GM23338 (cell line): Measurements from ENCODE around the gene MALSU1. TPM values are rescaled to one million over a fixed set of nuclear protein-coding genes. Genes with fewer than 3 reads are reported as not detected.

ENCODE experiments used
- ATAC-seq: fragments of 200-7000 bp; cut with Tn5 transposase; 3 replicates; pipeline ENCODE4 v1.9.1; 2020
- DNase-seq: peaks from one replicate; pipeline ENCODE4 v3.0.0-alpha.2; 2015; ENCODE audit warnings: low spot score
- H2AFZ ChIP-seq: fragments of 200-600 bp; sonication (generic); 2 replicates; pipeline ENCODE4 v1.8.0; 2016; ENCODE audit warnings: antibody characterized with exemption, mild to moderate bottlenecking, moderate library complexity
- H3F3A ChIP-seq: fragments of 200-600 bp; sonication (generic); replicated peaks from 2 replicates; pipeline ENCODE4 v1.8.0; 2017; ENCODE audit warnings: antibody characterized with exemption, mixed run types, low read depth
- H3K27ac ChIP-seq: fragments of 200-600 bp; sonication (generic); 2 replicates; pipeline ENCODE4 v1.6.1; 2016; ENCODE audit warnings: low read depth
- H3K27me3 ChIP-seq: fragments of 200-600 bp; sonication (generic); 2 replicates; pipeline ENCODE4 v1.8.0; 2016; ENCODE audit warnings: mild to moderate bottlenecking, mixed run types, moderate library complexity; ENCODE audit not compliant: insufficient read depth
- H3K36me3 ChIP-seq: fragments of 200-600 bp; sonication (generic); 2 replicates; pipeline ENCODE4 v1.8.0; 2016; ENCODE audit warnings: mild to moderate bottlenecking; ENCODE audit not compliant: insufficient read depth
- H3K4me1 ChIP-seq: fragments of 200-600 bp; sonication (generic); 2 replicates; pipeline ENCODE4 v1.8.0; 2016; ENCODE audit warnings: mild to moderate bottlenecking, moderate library complexity; ENCODE audit not compliant: insufficient read depth
- H3K4me2 ChIP-seq: fragments of 200-600 bp; sonication (generic); 2 replicates; pipeline ENCODE4 v1.7.1; 2017; ENCODE audit warnings: mixed run types
- H3K4me3 ChIP-seq: fragments of 200-600 bp; sonication (generic); 2 replicates; pipeline ENCODE4 v1.6.1; 2016; ENCODE audit warnings: mixed run types
- H3K79me2 ChIP-seq: fragments of 200-600 bp; sonication (generic); replicated peaks from 2 replicates; pipeline ENCODE4 v1.8.0; 2017; ENCODE audit warnings: mild to moderate bottlenecking; ENCODE audit not compliant: insufficient read depth
- H3K9me2 ChIP-seq: fragments of 200-600 bp; sonication (generic); 2 replicates; pipeline ENCODE4 v1.8.0; 2017; ENCODE audit not compliant: insufficient read depth
- H4K20me1 ChIP-seq: fragments of 200-600 bp; sonication (generic); replicated peaks from 2 replicates; pipeline ENCODE4 v1.8.0; 2017; ENCODE audit warnings: mild to moderate bottlenecking; ENCODE audit not compliant: insufficient read depth
- H3K27ac Mint-ChIP-seq: 2 replicates; pipeline ENCODE4 v1.8.0; 2020; ENCODE audit warnings: inconsistent platforms, mild to moderate bottlenecking, moderate library complexity, mixed read lengths
- H3K27me3 Mint-ChIP-seq: 3 replicates; pipeline ENCODE4 v1.8.0; 2022; ENCODE audit warnings: low read depth, mild to moderate bottlenecking, moderate library complexity, mixed read lengths, inconsistent platforms; ENCODE audit not compliant: insufficient read depth, poor library complexity
- H3K36me3 Mint-ChIP-seq: 3 replicates; pipeline ENCODE4 v1.8.0; 2021; ENCODE audit warnings: low read depth, mild to moderate bottlenecking, inconsistent platforms, moderate library complexity, mixed read lengths
- H3K4me1 Mint-ChIP-seq: 3 replicates; pipeline ENCODE4 v1.8.0; 2020; ENCODE audit warnings: mild to moderate bottlenecking, inconsistent platforms, mixed read lengths
- H3K4me3 Mint-ChIP-seq: 3 replicates; pipeline ENCODE4 v1.8.0; 2021; ENCODE audit warnings: moderate library complexity, mild to moderate bottlenecking, inconsistent platforms, mixed read lengths
- H3K9me3 Mint-ChIP-seq: 3 replicates; pipeline ENCODE4 v1.8.0; 2020; ENCODE audit warnings: moderate library complexity, mild to moderate bottlenecking, inconsistent platforms, mixed read lengths
- CREB1 ChIP-seq: fragments of 250-450 bp; sonication (Bioruptor Pico); IDR thresholded peaks from 2 replicates; pipeline ENCODE4 v1.5.0; 2020; ENCODE audit warnings: low read depth, mild to moderate bottlenecking, moderate library complexity
- CTCF ChIP-seq, 2 experiments: fragments of 200-600 bp in 1 of 2; sonication (generic) in 1 of 2; conservative IDR thresholded peaks; 2 replicates each; pipeline versions ENCODE4 v1.5.1 to v1.6.1; 2016 to 2017; ENCODE audit warnings: antibody characterized with exemption in 2 of 2, low read depth in 2 of 2, mild to moderate bottlenecking in 2 of 2, moderate library complexity in 1 of 2
- ETS1 ChIP-seq: IDR thresholded peaks from 2 replicates; pipeline ENCODE4 v1.6.1; 2016; ENCODE audit warnings: antibody characterized with exemption
- EZH2 ChIP-seq: fragments of 200-600 bp; sonication (generic); IDR thresholded peaks from one replicate; pipeline ENCODE4 v1.8.0; 2017; ENCODE audit warnings: antibody characterized with exemption, mild to moderate bottlenecking, low read depth; ENCODE audit not compliant: unreplicated experiment
- EZH2phosphoT487 ChIP-seq: fragments of 200-600 bp; sonication (generic); IDR thresholded peaks from one replicate; pipeline ENCODE4 v1.8.1; 2018; ENCODE audit warnings: antibody characterized with exemption; ENCODE audit not compliant: unreplicated experiment
- JUNB ChIP-seq: IDR thresholded peaks from one replicate; pipeline ENCODE4 v1.6.1; 2016; ENCODE audit warnings: antibody characterized with exemption; ENCODE audit not compliant: unreplicated experiment
- NANOG ChIP-seq: IDR thresholded peaks from 2 replicates; pipeline ENCODE4 v1.6.1; 2016; ENCODE audit warnings: antibody characterized with exemption, borderline replicate concordance
- POLR2AphosphoS5 ChIP-seq: IDR thresholded peaks from 2 replicates; pipeline ENCODE4 v1.6.1; 2016; ENCODE audit warnings: antibody characterized with exemption, low read depth
- REST ChIP-seq: IDR thresholded peaks from one replicate; pipeline ENCODE4 v1.6.1; 2018; ENCODE audit warnings: antibody characterized with exemption; ENCODE audit not compliant: unreplicated experiment
- STAT1 ChIP-seq: IDR thresholded peaks from one replicate; pipeline ENCODE4 v1.6.1; 2016; ENCODE audit warnings: antibody characterized with exemption; ENCODE audit not compliant: unreplicated experiment
- ZNF114 ChIP-seq: fragments of 250-450 bp; sonication (Bioruptor Pico); IDR thresholded peaks from 2 replicates; pipeline ENCODE4 v1.5.0; 2020; ENCODE audit warnings: mild to moderate bottlenecking, moderate library complexity
- ZNF331 ChIP-seq: fragments of 250-450 bp; sonication (Bioruptor Pico); IDR thresholded peaks from 2 replicates; pipeline ENCODE4 v1.5.0; 2020; ENCODE audit warnings: low read depth, mild to moderate bottlenecking, moderate library complexity
- ZNF462 ChIP-seq: fragments of 250-450 bp; sonication (Bioruptor Pico); IDR thresholded peaks from 2 replicates; pipeline ENCODE4 v1.5.0; 2020; ENCODE audit warnings: mild to moderate bottlenecking, moderate library complexity
- polyA plus RNA-seq: library from polyadenylated mRNA; unstranded; fragments of >200 nt; fragmentation: Nextera tagmentation; extraction: Ambion mirVana; gene quantifications from 2 replicates; pipeline ENCODE4 v1.2.1, GENCODE V29; 2016
- total RNA-seq: library from RNA; depleted of rRNA; stranded (reverse); fragments of >200 nt; shearing (Covaris generic); gene quantifications from 2 replicates; pipeline ENCODE4 v1.2.3, GENCODE V29; 2014

The MALSU1 gene
- total and polyA plus RNA-seq, 2 experiments from 2014 or later = 96.8 to 209 TPM

GRCh38 chr7:23279819-23280525 is 19.2 kb upstream of the MALSU1 start:
- TF ChIP-seq ZNF462 (CRISPR knock-in tag) (no peak), CREB1 (CRISPR knock-in tag) (no peak), ZNF331 (CRISPR knock-in tag) (no peak), POLR2AphosphoS5 (no peak), ZNF114 (CRISPR knock-in tag) (no peak), NANOG (no peak), REST (no peak), JUNB (no peak), EZH2 (no peak), EZH2phosphoT487 (no peak), STAT1 (no peak), ETS1 (no peak), CTCF (conservative IDR thresholded peaks at IDR 0.05; ENCODE audit: low read depth in 2 of 2) (no peak)
- no peak overlapping the region for H3K4me3 Mint-ChIP-seq
- H3F3A ChIP-seq = 0 out of 2 replicates have a peak, but pooled peaks cover 6% of the 10 kb centered on the region

More at GRCh38 chr7:23279819-23280525, 19.2 kb upstream of the MALSU1 start:
- Histone ChIP-seq H2AFZ (no peak overlapping the region), H3K9me2 (no peaks in the 10 kb centered on the region), H3K27me3 (no peaks in the 10 kb centered on the region), H3K36me3 (no peaks in the 10 kb centered on the region), H4K20me1 (no peaks in the 10 kb centered on the region), H3K27ac (no peak overlapping the region), H3K4me2 (no peak overlapping the region), H3K4me3 (no peak overlapping the region), H3K79me2 (no peaks in the 10 kb centered on the region), H3K4me1 (no peaks in the 10 kb centered on the region)
- Mint-ChIP-seq H3K4me1 (no peaks in the 10 kb centered on the region), H3K27ac (no peak overlapping the region), H3K36me3 (no peaks in the 10 kb centered on the region), H3K27me3 (no peaks in the 10 kb centered on the region), H3K9me3 (no peaks in the 10 kb centered on the region)
- no peak for DNase-seq
- ATAC-seq = no peak
